GM12878 (cell line): ENCODE data around the gene AOPEP. TPM values are rescaled to one million over a fixed set of nuclear protein-coding genes. Genes with fewer than 3 reads are reported as not detected.

Experiments used
- ATAC-seq: fragments of 200-7000 bp; cut with Tn5 transposase; 3 replicates; pipeline ENCODE4 v1.9.1; 2020; ENCODE audit warnings: mild to moderate bottlenecking, moderate library complexity
- BruUV-seq: library from RNA; stranded (reverse); fragments of 400-500 nt; replicated peaks from 2 replicates; lab custom pipeline; 2021; lab: Mats Ljungman, UMichigan
- CTCF ChIA-PET: fragments of 300-600 bp; sonication (Branson Sonifier 250); formaldehyde crosslinking; extraction: SDS; loops from one replicate; lab custom pipeline; 2021; ENCODE audit warnings: inconsistent platforms; lab: Yijun Ruan, JAX
- POLR2A ChIA-PET: fragments of 350-600 bp; formaldehyde crosslinking; extraction: SDS; loops from one replicate; lab custom pipeline; 2021; ENCODE audit warnings: inconsistent platforms; lab: Charles Lee
- RAD21 ChIA-PET: fragments of 300-600 bp; sonication (Branson Sonifier 250); formaldehyde crosslinking; loops from one replicate; lab custom pipeline; 2023; ENCODE audit warnings: antibody characterized with exemption; ENCODE audit not compliant: unreplicated experiment; lab: Charles Lee
- SMC1A ChIA-PET: fragments of 300-600 bp; sonication (Branson Sonifier 250); formaldehyde crosslinking; loops from one replicate; lab custom pipeline; 2023; ENCODE audit not compliant: unreplicated experiment, uncharacterized antibody; lab: Charles Lee
- DNase-seq: peaks from one replicate; pipeline ENCODE4 v3.0.0-alpha.2; 2011; ENCODE audit warnings: low read depth, low spot score
- FAIRE-seq: peaks from 3 replicates; lab custom pipeline; 2011; peaks lifted over from hg19 to GRCh38; lab: Jason Lieb, UNC
- H2AFZ ChIP-seq: 2 replicates; pipeline ENCODE4 v1.6.0; 2011; ENCODE audit warnings: low read depth, low read length, control low read depth; ENCODE audit not compliant: control insufficient read depth
- H3K27ac ChIP-seq: 2 replicates; pipeline ENCODE4 v1.5.1; 2011; ENCODE audit warnings: control low read depth; ENCODE audit not compliant: control insufficient read depth, insufficient read depth
- H3K27me3 ChIP-seq, 2 experiments: replicated peaks in 1 of 2; 2 replicates each; pipeline versions ENCODE4 v1.6.0 to v1.6.1; 2011; ENCODE audit warnings: low read length in 1 of 2; ENCODE audit not compliant: control insufficient read depth in 2 of 2, insufficient read depth in 2 of 2
- H3K36me3 ChIP-seq, 2 experiments: 2 replicates each; pipeline ENCODE4 v1.5.1; 2011; ENCODE audit warnings: low read length in 1 of 2; ENCODE audit not compliant: control insufficient read depth in 2 of 2, insufficient read depth in 2 of 2
- H3K4me1 ChIP-seq: 2 replicates; pipeline ENCODE4 v1.6.1; 2011; ENCODE audit warnings: mild to moderate bottlenecking, low read length, moderate library complexity, mixed read lengths; ENCODE audit not compliant: control insufficient read depth, insufficient read depth
- H3K4me2 ChIP-seq: 2 replicates; pipeline ENCODE4 v1.6.0; 2011; ENCODE audit warnings: control low read depth; ENCODE audit not compliant: control insufficient read depth, insufficient read depth
- H3K4me3 ChIP-seq: fragments of 200-600 bp; sonication (generic); 2 replicates; pipeline ENCODE4 v1.5.1; 2016
- H3K79me2 ChIP-seq: 2 replicates; pipeline ENCODE4 v1.6.0; 2011; ENCODE audit warnings: low read length; ENCODE audit not compliant: control insufficient read depth, insufficient read depth
- H3K9ac ChIP-seq: 2 replicates; pipeline ENCODE4 v1.8.0; 2011; ENCODE audit warnings: low read length, control low read depth, mixed read lengths; ENCODE audit not compliant: control insufficient read depth, insufficient read depth
- H3K9me3 ChIP-seq: replicated peaks from 3 replicates; pipeline ENCODE4 v1.5.1; 2011; ENCODE audit warnings: mild to moderate bottlenecking, low read length; ENCODE audit not compliant: control insufficient read depth, insufficient read depth
- H4K20me1 ChIP-seq: 2 replicates; pipeline ENCODE4 v1.6.0; 2011; ENCODE audit not compliant: control insufficient read depth, insufficient read depth
- ASH2L ChIP-seq: fragments of 300-600, 200-600 bp; sonication (generic); IDR thresholded peaks from 2 replicates; pipeline ENCODE4 v1.6.1; 2017; ENCODE audit warnings: low read depth, mild to moderate bottlenecking, borderline replicate concordance
- BHLHE40 ChIP-seq, 2 experiments: fragments of 450-650 bp in 1 of 2; IDR thresholded peaks; 2 replicates each; pipeline ENCODE4 v1.6.1; 2011 to 2017; ENCODE audit warnings: low read depth in 2 of 2, borderline replicate concordance in 1 of 2, improper control_type of control experiment in 1 of 2, low read length in 1 of 2, mild to moderate bottlenecking in 1 of 2
- MXI1 ChIP-seq: fragments of 150-350 bp; IDR thresholded peaks from 2 replicates; pipeline ENCODE4 v1.6.1; 2011; ENCODE audit warnings: low read depth, mild to moderate bottlenecking, inconsistent platforms, low read length, improper control_type of control experiment
- NFYA ChIP-seq: IDR thresholded peaks from 2 replicates; pipeline ENCODE4 v1.6.1; 2011; ENCODE audit warnings: low read depth, mild to moderate bottlenecking, low read length, improper control_type of control experiment, borderline replicate concordance
- NR2C1 ChIP-seq: fragments of 450-650 bp; IDR thresholded peaks from 2 replicates; pipeline ENCODE4 v1.6.1; 2017; ENCODE audit warnings: antibody characterized with exemption, mild to moderate bottlenecking, moderate library complexity
- PAX5 ChIP-seq: IDR thresholded peaks from 2 replicates; pipeline ENCODE4 v1.6.1; 2011; ENCODE audit warnings: low read depth, low read length, borderline replicate concordance
- RAD51 ChIP-seq: fragments of 450-650 bp; IDR thresholded peaks from 2 replicates; pipeline ENCODE4 v1.6.1; 2016; ENCODE audit warnings: moderate library complexity, mild to moderate bottlenecking, inconsistent platforms
- ZBED1 ChIP-seq: IDR thresholded peaks from 2 replicates; pipeline ENCODE4 v1.6.1; 2016; ENCODE audit warnings: borderline replicate concordance
- WGBS: methylation state at CpG from one replicate; pipeline ENCODE4 v1.1.6; 2016; ENCODE audit warnings: low lambda C conversion rate; ENCODE audit not compliant: insufficient replicate concordance, insufficient coverage; ENCODE audit errors: missing lambda C conversion rate; 5-methylcytosine and 5-hydroxymethylcytosine counted together
- in situ Hi-C: fragments of 300-500 bp; cut with MboI; formaldehyde crosslinking; loops from 9 replicates; pipeline ENCODE4 v1.14.3; 2018; ENCODE audit warnings: mixed read lengths
- intact Hi-C: fragments of 100-400 bp; cut with micrococcal nuclease; formaldehyde crosslinking; loops from one replicate; pipeline ENCODE4 v1.14.2; 2022; ENCODE audit not compliant: unreplicated experiment
- polyA plus RNA-seq, 11 experiments: library from polyadenylated mRNA; depleted of rRNA in 4 of 11; unstranded in 6 of 11; stranded (reverse) in 5 of 11; fragments of >200 nt; fragmentation: Nextera tagmentation in 4 of 11; fragmentation: Illumina TruSeq in 1 of 11; extraction: Ambion mirVana in 4 of 11; extraction: Trizol in 1 of 11; gene quantifications; 1 replicate in 1 of 11; 2 replicates in 10 of 11; pipeline versions ENCODE4 v1.2.1 to v1.2.3, GENCODE V29; 2011 to 2016; ENCODE audit warnings: inconsistent platforms in 2 of 11, missing spikeins in 2 of 11, low read depth in 1 of 11
- total RNA-seq, 4 experiments: library from RNA; depleted of rRNA in 3 of 4; stranded (reverse); fragments of >200 nt in 3 of 4; fragmentation: Illumina TruSeq in 1 of 4; extraction: Trizol in 1 of 4; gene quantifications; 2 replicates each; pipeline versions ENCODE4 v1.2.1 to v1.2.3, GENCODE V29; 2013 to 2021
- TF ChIP-seq, protein P1 (sequence below): fragments of 450-650 bp; IDR thresholded peaks from 2 replicates; pipeline ENCODE4 v1.6.1; 2016; ENCODE audit warnings: mild to moderate bottlenecking
- TF ChIP-seq, protein P2 (sequence below): fragments of 450-650 bp; IDR thresholded peaks from 2 replicates; pipeline ENCODE4 v1.6.1; 2016; ENCODE audit warnings: mild to moderate bottlenecking
- TF ChIP-seq, protein P3 (sequence below): fragments of 450-650 bp; IDR thresholded peaks from 2 replicates; pipeline ENCODE4 v1.6.1; 2017; ENCODE audit warnings: mild to moderate bottlenecking, low read depth, inconsistent platforms; ENCODE audit not compliant: poor library complexity, severe bottlenecking
- TF ChIP-seq, protein P4 (sequence below): IDR thresholded peaks from 2 replicates; pipeline ENCODE4 v1.6.1; 2011; ENCODE audit warnings: low read depth, low read length, improper control_type of control experiment, borderline replicate concordance

AOPEP gene
- total and polyA plus RNA-seq, 10 of the 15 experiments (the other 5 are each of a cell fraction or from before 2014, with no cell fraction given), result 2.3 to 16.9 (median 10.1) TPM

DNA sequence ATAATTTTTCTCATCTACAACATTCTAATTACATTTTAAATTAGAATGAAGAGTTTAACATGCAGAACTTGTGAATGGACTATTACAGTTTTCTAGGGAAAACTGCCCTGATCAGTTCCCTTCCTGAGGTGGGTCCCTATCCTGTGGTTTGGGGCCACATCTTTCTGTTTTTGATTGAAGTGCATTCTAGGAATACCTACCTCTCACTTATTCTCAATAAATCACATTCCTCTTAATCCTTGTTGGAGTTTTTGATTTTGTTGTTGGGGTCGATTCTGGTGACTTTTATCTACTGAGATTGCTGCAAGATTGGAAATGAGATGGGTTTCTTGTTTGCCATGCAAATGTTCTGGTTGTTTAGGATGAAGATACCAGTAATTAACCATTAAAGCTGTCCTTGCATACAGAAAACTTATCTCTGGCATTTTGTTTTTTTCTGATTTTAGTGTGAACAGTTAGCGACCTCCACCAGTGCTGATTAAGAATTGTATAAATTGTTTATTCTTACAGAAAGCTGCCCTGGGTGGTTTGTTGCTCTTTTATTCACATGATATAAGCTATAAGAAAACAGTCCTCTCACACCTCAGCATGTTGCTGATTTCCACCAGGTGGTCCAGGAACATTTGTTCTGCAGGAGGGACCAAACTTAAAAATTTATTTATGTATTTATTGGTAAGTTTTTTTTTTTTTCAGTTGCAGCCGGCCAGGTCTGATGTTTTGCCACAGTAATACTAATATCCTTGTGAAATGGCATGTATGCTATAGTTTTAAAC is 321.1 kb downstream of the AOPEP start:
- Histone ChIP-seq H3K79me2 (no peaks in the 10 kb centered on the region), H3K27ac (no peak overlapping the region), H3K4me3 (no peak overlapping the region), H3K9me3 (no peaks in the 10 kb centered on the region), H2AFZ (no peak overlapping the region), H3K4me2 (no peak overlapping the region), H3K4me1 (no peaks in the 10 kb centered on the region), H3K36me3 (no peaks in the 10 kb centered on the region; a peak in 2 of 4 replicates), H3K27me3 (no peaks in the 10 kb centered on the region), H4K20me1 (no peaks in the 10 kb centered on the region), H3K9ac (no peak overlapping the region)
- FAIRE-seq (no peak), DNase-seq (no peak), ATAC-seq (no peak)
- 88% methylated on average over 3 of the region's 3 CpGs for WGBS
- ChIA-PET POLR2A (no interaction called here), RAD21 (no interaction called here), SMC1A (no interaction called here), CTCF (interaction anchor here (0.7 to 1.5 kb wide), 6 partner anchors 13 to 385 kb away, joined by 3 to 4 read pairs (median 3); no protein-coding TSS in a partner anchor)
- TF ChIP-seq, protein P1, sequence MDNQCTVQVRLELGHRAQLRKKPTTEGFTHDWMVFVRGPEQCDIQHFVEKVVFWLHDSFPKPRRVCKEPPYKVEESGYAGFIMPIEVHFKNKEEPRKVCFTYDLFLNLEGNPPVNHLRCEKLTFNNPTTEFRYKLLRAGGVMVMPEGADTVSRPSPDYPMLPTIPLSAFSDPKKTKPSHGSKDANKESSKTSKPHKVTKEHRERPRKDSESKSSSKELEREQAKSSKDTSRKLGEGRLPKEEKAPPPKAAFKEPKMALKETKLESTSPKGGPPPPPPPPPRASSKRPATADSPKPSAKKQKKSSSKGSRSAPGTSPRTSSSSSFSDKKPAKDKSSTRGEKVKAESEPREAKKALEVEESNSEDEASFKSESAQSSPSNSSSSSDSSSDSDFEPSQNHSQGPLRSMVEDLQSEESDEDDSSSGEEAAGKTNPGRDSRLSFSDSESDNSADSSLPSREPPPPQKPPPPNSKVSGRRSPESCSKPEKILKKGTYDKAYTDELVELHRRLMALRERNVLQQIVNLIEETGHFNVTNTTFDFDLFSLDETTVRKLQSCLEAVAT, result no peak
- TF ChIP-seq PAX5, result no peak
- no peak for TF ChIP-seq NFYA
- no peak for TF ChIP-seq RAD51
- TF ChIP-seq ZBED1, result no peak
- TF ChIP-seq, protein P2, sequence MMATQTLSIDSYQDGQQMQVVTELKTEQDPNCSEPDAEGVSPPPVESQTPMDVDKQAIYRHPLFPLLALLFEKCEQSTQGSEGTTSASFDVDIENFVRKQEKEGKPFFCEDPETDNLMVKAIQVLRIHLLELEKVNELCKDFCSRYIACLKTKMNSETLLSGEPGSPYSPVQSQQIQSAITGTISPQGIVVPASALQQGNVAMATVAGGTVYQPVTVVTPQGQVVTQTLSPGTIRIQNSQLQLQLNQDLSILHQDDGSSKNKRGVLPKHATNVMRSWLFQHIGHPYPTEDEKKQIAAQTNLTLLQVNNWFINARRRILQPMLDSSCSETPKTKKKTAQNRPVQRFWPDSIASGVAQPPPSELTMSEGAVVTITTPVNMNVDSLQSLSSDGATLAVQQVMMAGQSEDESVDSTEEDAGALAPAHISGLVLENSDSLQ, result no peak
- TF ChIP-seq BHLHE40 (IDR thresholded peaks at IDR 0.05; ENCODE audit: borderline replicate concordance in 1 of 2, low read depth in 2 of 2, low read length in 1 of 2), result no peak
- no peak for TF ChIP-seq MXI1
- TF ChIP-seq ASH2L, result no peak
- no peak for TF ChIP-seq NR2C1
- TF ChIP-seq, protein P3, sequence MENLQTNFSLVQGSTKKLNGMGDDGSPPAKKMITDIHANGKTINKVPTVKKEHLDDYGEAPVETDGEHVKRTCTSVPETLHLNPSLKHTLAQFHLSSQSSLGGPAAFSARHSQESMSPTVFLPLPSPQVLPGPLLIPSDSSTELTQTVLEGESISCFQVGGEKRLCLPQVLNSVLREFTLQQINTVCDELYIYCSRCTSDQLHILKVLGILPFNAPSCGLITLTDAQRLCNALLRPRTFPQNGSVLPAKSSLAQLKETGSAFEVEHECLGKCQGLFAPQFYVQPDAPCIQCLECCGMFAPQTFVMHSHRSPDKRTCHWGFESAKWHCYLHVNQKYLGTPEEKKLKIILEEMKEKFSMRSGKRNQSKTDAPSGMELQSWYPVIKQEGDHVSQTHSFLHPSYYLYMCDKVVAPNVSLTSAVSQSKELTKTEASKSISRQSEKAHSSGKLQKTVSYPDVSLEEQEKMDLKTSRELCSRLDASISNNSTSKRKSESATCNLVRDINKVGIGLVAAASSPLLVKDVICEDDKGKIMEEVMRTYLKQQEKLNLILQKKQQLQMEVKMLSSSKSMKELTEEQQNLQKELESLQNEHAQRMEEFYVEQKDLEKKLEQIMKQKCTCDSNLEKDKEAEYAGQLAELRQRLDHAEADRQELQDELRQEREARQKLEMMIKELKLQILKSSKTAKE, result no peak
- TF ChIP-seq, protein P4, sequence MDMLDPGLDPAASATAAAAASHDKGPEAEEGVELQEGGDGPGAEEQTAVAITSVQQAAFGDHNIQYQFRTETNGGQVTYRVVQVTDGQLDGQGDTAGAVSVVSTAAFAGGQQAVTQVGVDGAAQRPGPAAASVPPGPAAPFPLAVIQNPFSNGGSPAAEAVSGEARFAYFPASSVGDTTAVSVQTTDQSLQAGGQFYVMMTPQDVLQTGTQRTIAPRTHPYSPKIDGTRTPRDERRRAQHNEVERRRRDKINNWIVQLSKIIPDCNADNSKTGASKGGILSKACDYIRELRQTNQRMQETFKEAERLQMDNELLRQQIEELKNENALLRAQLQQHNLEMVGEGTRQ, result no peak
- no TSS peak for BruUV-seq
- intact Hi-C loops (no loop called here), in situ Hi-C loops (no loop called here)
